ENCODE measurements around the gene PTPRD. TPM values are rescaled to one million over a fixed set of nuclear protein-coding genes. Genes with fewer than 3 reads are reported as not detected.

The PTPRD gene
- total RNA-seq, 1 experiment from 2014 or later = 32.5 TPM

- Histone ChIP-seq H3K79me1 (ENCODE audit: insufficient read depth, low read depth, low read length, poor library complexity, severe bottlenecking) (no peaks in the 10 kb centered on the region), H3T11ph (ENCODE audit: low read length) (no peak overlapping the region), H2BK120ac (ENCODE audit: low read depth, low read length, poor library complexity, severe bottlenecking) (no peak overlapping the region), H2AFZ (ENCODE audit: low read length) (no peak overlapping the region), H3K23ac (ENCODE audit: insufficient read length, low read depth, low read length) (no peak overlapping the region), H3K14ac (ENCODE audit: insufficient read depth, low read length) (no peak overlapping the region), H4K8ac (replicated peaks; ENCODE audit: insufficient read length, low read depth, low read length) (no peak overlapping the region), H3K9ac (ENCODE audit: extremely low read depth, insufficient read length, low read length) (no peak overlapping the region), H3K79me2 (ENCODE audit: insufficient read depth, low read length) (no peaks in the 10 kb centered on the region), H2BK5ac (ENCODE audit: insufficient read length, low read length) (no peak overlapping the region), H3K27ac (ENCODE audit: insufficient read length, low read depth, low read length) (no peak overlapping the region), H3K9me3 (ENCODE audit: control insufficient read depth, low read depth, low read length) (no peaks in the 10 kb centered on the region), H2BK15ac (ENCODE audit: low read depth, low read length) (no peak overlapping the region), H3K18ac (ENCODE audit: insufficient read length, low read depth, low read length) (no peak overlapping the region), H3K4me1 (ENCODE audit: insufficient read depth, low read length) (no peaks in the 10 kb centered on the region), H2AK5ac (ENCODE audit: insufficient read length, low read length) (no peak overlapping the region), H3K23me2 (ENCODE audit: insufficient read length, low read depth, low read length, poor library complexity, severe bottlenecking) (no peaks in the 10 kb centered on the region), H3K27me3 (ENCODE audit: insufficient read depth, low read length) (no peaks in the 10 kb centered on the region), H2BK20ac (ENCODE audit: low read depth, low read length, poor library complexity, severe bottlenecking) (no peak overlapping the region), H4K5ac (ENCODE audit: insufficient read length, low read depth, low read length) (no peak overlapping the region), H3K4ac (ENCODE audit: low read depth, low read length) (no peak overlapping the region), H2BK12ac (ENCODE audit: insufficient read length, low read depth, low read length) (no peak overlapping the region), H3K4me2 (ENCODE audit: insufficient read depth, insufficient read length, low read length) (no peak overlapping the region), H4K91ac (ENCODE audit: insufficient read length, low read depth, low read length) (no peak overlapping the region), H3K56ac (ENCODE audit: insufficient read length, low read depth, low read length) (no peak overlapping the region), H4K20me1 (ENCODE audit: control insufficient read depth, insufficient read depth, insufficient read length) (no peaks in the 10 kb centered on the region)
- no peak overlapping the region for H3K4me3 Mint-ChIP-seq
- no peak for TF ChIP-seq CTCF (conservative IDR thresholded peaks at IDR 0.05)
- whole genome bisulfite sequencing (ENCODE audit: extremely low coverage, insufficient read length, low lambda C conversion rate) = no CpG with 5 or more reads among the region's 2 CpGs
- H3K4me1 Mint-ChIP-seq = peaks cover under 1 to 4% of the 10 kb centered on the region in 2 experiments; a peak in 3 of 4 replicates
- H3K36me3 Mint-ChIP-seq (ENCODE audit: insufficient read depth in 1 of 3, low read depth in 3 of 3) = no peaks in the 10 kb centered on the region
- DNase-seq = no peak
- no peaks in the 10 kb centered on the region for H3K27me3 Mint-ChIP-seq (ENCODE audit: low read depth)
- no peaks in the 10 kb centered on the region; a peak in 1 of 5 replicates for H3K9me3 Mint-ChIP-seq
- no peak overlapping the region for H3K27ac Mint-ChIP-seq
Measured at GRCh38 chr9:9612755-9613154, 1000.0 kb downstream of the PTPRD start.

Measured in H9 (cell line).